Adrenal gland (tissue), 12 donors: ENCODE data around the gene TIMM13. TPM values are rescaled to one million over a fixed set of nuclear protein-coding genes. Genes with fewer than 3 reads are reported as not detected.
"Not testable (repeated sequence)": the region's sequence is repeated elsewhere in the genome, so short reads cannot be mapped to it uniquely, and the experiment has no call there.

Experiments used
- DNase-seq, 7 donors: peaks; one replicate each; pipeline ENCODE4 v3.0.0-alpha.2; 2019 to 2020
- H3K27ac ChIP-seq, 5 donors: fragments of 200-600 bp; sonication (generic) in 4 of 5; 1 replicate in 3 of 5; 2 replicates in 2 of 5; pipeline versions ENCODE4 v1.5.1 to v1.8.0; 2016 to 2020; ENCODE audit warnings: mild to moderate bottlenecking in 1 of 5
- H3K27me3 ChIP-seq: fragments of 200-600 bp; 2 replicates; pipeline ENCODE4 v1.8.0; 2021
- H3K36me3 ChIP-seq, 2 donors: fragments of 200-600 bp; replicated peaks in 1 of 2; 1 replicate in 1 of 2; 2 replicates in 1 of 2; pipeline versions ENCODE4 v1.5.1 to v1.8.0; 2018 to 2022
- H3K4me1 ChIP-seq, 2 donors: fragments of 200-600 bp; replicated peaks in 1 of 2; 1 replicate in 1 of 2; 2 replicates in 1 of 2; pipeline versions ENCODE4 v1.5.1 to v1.8.0; 2018 to 2021
- H3K4me3 ChIP-seq, 4 donors: fragments of 200-600 bp; sonication (generic) in 3 of 4; one replicate each; pipeline ENCODE4 v1.5.1; 2016 to 2018
- H3K9me3 ChIP-seq, 3 donors: fragments of 200-600 bp; sonication (generic) in 1 of 3; replicated peaks in 1 of 3; 1 replicate in 2 of 3; 2 replicates in 1 of 3; pipeline versions ENCODE4 v1.5.1 to v1.8.0; 2016 to 2021
- CTCF ChIP-seq, 6 experiments: fragments of 450-650 bp in 4 of 6; fragments of 200-600 bp in 2 of 6; sonication (generic) in 1 of 6; IDR thresholded peaks; 1 replicate in 5 of 6; 2 replicates in 1 of 6; pipeline versions ENCODE4 v1.5.1 to v1.8.0; 2016 to 2021; ENCODE audit warnings: antibody characterized with exemption in 6 of 6, mild to moderate bottlenecking in 2 of 6, moderate library complexity in 1 of 6
- POLR2A ChIP-seq, 2 donors: fragments of 450-650 bp; IDR thresholded peaks; one replicate each; pipeline ENCODE4 v1.6.1; 2017; ENCODE audit warnings: antibody characterized with exemption in 2 of 2, mild to moderate bottlenecking in 2 of 2, moderate library complexity in 1 of 2
- WGBS, 4 donors: extraction: QIAGEN DNeasy Blood & Tissue Kit in 2 of 4; methylation state at CpG; one replicate each; pipeline versions ENCODE4 v1.1.5 to v1.1.7; 2013 to 2017; 5-methylcytosine and 5-hydroxymethylcytosine counted together
- intact Hi-C, 2 donors: fragments of 100-400 bp; cut with DNase I; formaldehyde crosslinking; loops; one replicate each; pipeline versions ENCODE4 v1.14.1 to v1.15.0; 2022 to 2023
- polyA plus RNA-seq, 3 donors: library from polyadenylated mRNA; stranded (reverse); fragments of 200-250 nt in 2 of 3; fragments of 350-450 nt in 1 of 3; fragmentation: Illumina TruSeq in 1 of 3; extraction: RNeasy Lipid Tissue Mini Kit (QIAGEN cat#74804) in 1 of 3; gene quantifications; one replicate each; pipeline ENCODE4 v1.2.3, GENCODE V29; 2013 to 2014
- total RNA-seq, 9 donors: library from RNA; depleted of rRNA in 4 of 9; stranded (reverse); fragments of >200 nt in 4 of 9; fragments of 120-200 nt in 1 of 9; fragmentation: NEBNext Ultra II Directional in 1 of 9; extraction: Animal tissue kit (Norgen Biotek cat#: 25700) in 1 of 9; gene quantifications; one replicate each; pipeline versions ENCODE4 v1.1.0 to v1.2.4, GENCODE V29; 2013 to 2023
- donor health status: healthy with polysubstance abuse.
- donor health status: Bipolar disorder and iron deficiency.
- donor health status: DM: yes; HTN: yes; CAD: no.
- donor health status: DM: no; HTN: no; CAD: no.
- donor health status: DM: no; HTN: no; CAD: no.
- donor health status: DM: yes; HTN: yes; CAD: no.

The TIMM13 gene
- total and polyA plus RNA-seq, 12 donors = 32.7 to 198 (median 88.1) TPM

- intact Hi-C loops = loop anchor here in 1 of 2 donors (5.0 kb wide), 2 partner anchors 117 to 237 kb away; no protein-coding TSS in a partner anchor
- WGBS, 4 donors = 62 to 76% (median 67%) methylated on average over 7 to 8 of the region's 8 CpGs
Measured at GRCh38 chr19:2394054-2394441, 33.3 kb downstream of the TIMM13 start.

GRCh38 chr19:2392899-2393298, 34.5 kb downstream of the TIMM13 start:
- intact Hi-C loops = loop anchor here in 1 of 2 donors (5.0 kb wide), 2 partner anchors 116 to 236 kb away; no protein-coding TSS in a partner anchor
- DNase-seq, H3K4me3 ChIP-seq, H3K27ac ChIP-seq, H3K27me3 ChIP-seq, H3K4me1 ChIP-seq, H3K9me3 ChIP-seq, H3K36me3 ChIP-seq: not testable (repeated sequence)
- WGBS, 4 donors = 74 to 79% (median 76%) methylated on average over 8 of the region's 8 CpGs

More at GRCh38 chr19:2394054-2394441, 33.3 kb downstream of the TIMM13 start:
- H3K27me3 ChIP-seq = peaks cover 3% of the 10 kb centered on the region
- TF ChIP-seq CTCF (IDR thresholded peaks at IDR 0.05) = no peak
- TF ChIP-seq POLR2A (IDR thresholded peaks at IDR 0.05) = no peak
- no peak for DNase-seq
- no peak overlapping the region for H3K27ac ChIP-seq
- H3K4me1 ChIP-seq = no peaks in the 10 kb centered on the region
- no peaks in the 10 kb centered on the region for H3K9me3 ChIP-seq
- H3K36me3 ChIP-seq = no peaks in the 10 kb centered on the region
- H3K4me3 ChIP-seq = no peak overlapping the region

- intact Hi-C loops = loop anchor here in 1 of 2 donors (5.0 kb wide), 2 partner anchors 115 to 235 kb away; no protein-coding TSS in a partner anchor
- 52 to 58% (median 56%) methylated on average over 7 of the region's 7 CpGs for WGBS, 4 donors
- DNase-seq = no peak
- Histone ChIP-seq H3K27ac (no peak overlapping the region), H3K4me3 (no peak overlapping the region), H3K4me1 (no peaks in the 10 kb centered on the region), H3K27me3 (peaks cover 3% of the 10 kb centered on the region), H3K36me3 (no peaks in the 10 kb centered on the region), H3K9me3 (no peaks in the 10 kb centered on the region)
- TF ChIP-seq POLR2A (IDR thresholded peaks at IDR 0.05) (no peak), CTCF (IDR thresholded peaks at IDR 0.05) (no peak)
Measured at GRCh38 chr19:2392366-2392765, 35.0 kb downstream of the TIMM13 start.

GRCh38 chr19:2391118-2391725, 36.2 kb downstream of the TIMM13 start:
- peak in 6 of 7 donors; percentile 35 to 71 (median 54) for DNase-seq
- no peaks in the 10 kb centered on the region for H3K36me3 ChIP-seq
- TF ChIP-seq POLR2A (IDR thresholded peaks at IDR 0.05) = no peak
- TF ChIP-seq CTCF (IDR thresholded peaks at IDR 0.05) = peak; percentile 55 to 94 (median 72)
- no peaks in the 10 kb centered on the region for H3K9me3 ChIP-seq
- no peaks in the 10 kb centered on the region for H3K4me1 ChIP-seq
- intact Hi-C loops = loop anchor here in 1 of 2 donors (5.0 kb wide), 2 partner anchors 114 to 234 kb away; no protein-coding TSS in a partner anchor
- H3K4me3 ChIP-seq = no peak overlapping the region
- H3K27me3 ChIP-seq = peaks cover under 1% of the 10 kb centered on the region
- H3K27ac ChIP-seq = no peak overlapping the region
- 4 to 9% (median 7%) methylated on average over 9 to 10 of the region's 10 CpGs for WGBS, 4 donors

- WGBS, 4 donors = 74 to 93% (median 81%) methylated on average over 7 to 21 of the region's 21 CpGs
- no peak overlapping the region for H3K27ac ChIP-seq
- no peaks in the 10 kb centered on the region for H3K9me3 ChIP-seq
- no peak for TF ChIP-seq POLR2A (IDR thresholded peaks at IDR 0.05)
- no peak for TF ChIP-seq CTCF (IDR thresholded peaks at IDR 0.05)
- H3K36me3 ChIP-seq = no peaks in the 10 kb centered on the region
- no peaks in the 10 kb centered on the region for H3K4me1 ChIP-seq
- no peak for DNase-seq
- no peaks in the 10 kb centered on the region for H3K27me3 ChIP-seq
- no peak overlapping the region for H3K4me3 ChIP-seq
- intact Hi-C loops = loop anchor here in 1 of 2 donors (10.0 kb wide), 1 partner anchor 105 kb away; the partner anchor contains the start of gene PEAK3
Measured at GRCh38 chr19:2389594-2389993, 37.8 kb downstream of the TIMM13 start.
